Inflammatory macrophage treated with lipopolysaccharide for 1 hour (primary cell): ENCODE results near the gene IL34.

ENCODE experiments used
- DNase-seq, 2 donors: peaks; one replicate each; pipeline ENCODE4 v3.0.0-alpha.2; 2020 to 2022

Gene IL34

GRCh38 chr16:70703835-70704381 lies 57.5 kb downstream of the IL34 start:
- DNase-seq = no peak

GRCh38 chr16:70704586-70704985 lies 58.2 kb downstream of the IL34 start:
- DNase-seq = no peak

- DNase-seq = no peak
Measured at GRCh38 chr16:70705056-70705455, 58.7 kb downstream of the IL34 start.

GRCh38 chr16:70706948-70707465 lies 60.6 kb downstream of the IL34 start:
- no peak for DNase-seq

- no peak for DNase-seq
Measured at GRCh38 chr16:70708366-70709246, 62.2 kb downstream of the IL34 start.

GRCh38 chr16:70709457-70709856 lies 63.1 kb downstream of the IL34 start:
- no peak for DNase-seq

- DNase-seq = no peak
Measured at GRCh38 chr16:70709942-70710341, 63.6 kb downstream of the IL34 start.
